Thoracic aorta (tissue), 2 donors: ENCODE measurements around the gene EXOG. TPM values are rescaled to one million over a fixed set of nuclear protein-coding genes. Genes with fewer than 3 reads are reported as not detected.

ENCODE experiments used
- ATAC-seq: fragments of 150-250 bp; one replicate; pipeline ENCODE4 v1.8.0; 2017; ENCODE audit warnings: low read depth; ENCODE audit not compliant: insufficient number of reproducible peaks, low FRiP score
- DNase-seq: peaks from one replicate; pipeline ENCODE4 v3.0.0-alpha.2; 2020; ENCODE audit warnings: low spot score
- H3K27ac ChIP-seq, 2 donors: fragments of 200-600 bp; sonication (generic); 1 replicate in 1 of 2; 2 replicates in 1 of 2; pipeline ENCODE4 v1.5.1; 2016; ENCODE audit warnings: mild to moderate bottlenecking in 2 of 2, moderate library complexity in 2 of 2
- H3K27me3 ChIP-seq: fragments of 200-600 bp; sonication (generic); replicated peaks from 2 replicates; pipeline ENCODE4 v1.6.0; 2016; ENCODE audit warnings: mild to moderate bottlenecking; ENCODE audit not compliant: insufficient read depth
- H3K36me3 ChIP-seq: fragments of 200-600 bp; sonication (generic); one replicate; pipeline ENCODE4 v1.5.1; 2016
- H3K4me1 ChIP-seq, 2 donors: fragments of 200-600 bp; sonication (generic); 1 replicate in 1 of 2; 2 replicates in 1 of 2; pipeline versions ENCODE4 v1.5.1 to v1.6.0; 2016; ENCODE audit warnings: low read depth in 2 of 2, mild to moderate bottlenecking in 1 of 2; ENCODE audit not compliant: control insufficient read depth in 1 of 2
- H3K4me3 ChIP-seq: fragments of 200-600 bp; sonication (generic); 2 replicates; pipeline ENCODE4 v1.5.1; 2016; ENCODE audit warnings: mild to moderate bottlenecking
- H3K9me3 ChIP-seq: fragments of 200-600 bp; sonication (generic); 2 replicates; pipeline ENCODE4 v1.5.1; 2016
- CTCF ChIP-seq: fragments of 200-600 bp; sonication (generic); IDR thresholded peaks from one replicate; pipeline ENCODE4 v1.5.1; 2019; ENCODE audit warnings: antibody characterized with exemption
- total RNA-seq, 2 donors: library from RNA; depleted of rRNA; stranded (reverse); fragments of >200 nt; gene quantifications; one replicate each; pipeline versions ENCODE4 v1.1.0 to v1.2.3, GENCODE V29; 2016

EXOG gene
- total RNA-seq, 2 donors from 2014 or later: 14.9 to 16.3 TPM

- H3K4me1 ChIP-seq: peaks cover 9 to 21% of the 10 kb centered on the region in 2 donors
- no peak for ATAC-seq
- no peak for TF ChIP-seq CTCF
- no peak for DNase-seq
- H3K27me3 ChIP-seq: no peaks in the 10 kb centered on the region
- peak overlapping the region; percentile 38 to 53 for H3K27ac ChIP-seq
- H3K9me3 ChIP-seq: no peaks in the 10 kb centered on the region
- no peaks in the 10 kb centered on the region for H3K36me3 ChIP-seq
- H3K4me3 ChIP-seq: peak overlapping the region; percentile 94
Observed at GRCh38 chr3:38453913-38454177, 42.3 kb upstream of the EXOG start.

GRCh38 chr3:38454178-38454883 lies 41.8 kb upstream of the EXOG start:
- Histone ChIP-seq H3K4me3 (peak overlapping the region; percentile 94), H3K9me3 (no peaks in the 10 kb centered on the region), H3K27me3 (no peaks in the 10 kb centered on the region), H3K4me1 (peaks cover 10 to 25% of the 10 kb centered on the region in 2 donors), H3K27ac (peak overlapping the region; percentile 38 to 53), H3K36me3 (no peaks in the 10 kb centered on the region)
- no peak for TF ChIP-seq CTCF
- no peak for ATAC-seq
- no peak for DNase-seq

- Histone ChIP-seq H3K27me3 (no peaks in the 10 kb centered on the region), H3K36me3 (no peaks in the 10 kb centered on the region), H3K9me3 (no peaks in the 10 kb centered on the region), H3K4me1 (peaks cover 14 to 33% of the 10 kb centered on the region in 2 donors), H3K27ac (peak overlapping the region; percentile 51 to 52), H3K4me3 (peak overlapping the region; percentile 94)
- TF ChIP-seq CTCF: no peak
- DNase-seq (no peak), ATAC-seq (no peak)
Observed at GRCh38 chr3:38454884-38455638, 41.1 kb upstream of the EXOG start.

GRCh38 chr3:38455639-38456430 lies 40.3 kb upstream of the EXOG start:
- TF ChIP-seq CTCF: no peak
- Histone ChIP-seq H3K36me3 (no peaks in the 10 kb centered on the region), H3K9me3 (no peaks in the 10 kb centered on the region), H3K4me3 (peak overlapping the region; percentile 94), H3K4me1 (peaks cover 18 to 40% of the 10 kb centered on the region in 2 donors), H3K27ac (peak overlapping the region; percentile 51 to 52), H3K27me3 (no peaks in the 10 kb centered on the region)
- ATAC-seq (no peak), DNase-seq (no peak)
